CD4-positive, CD25-positive, alpha-beta regulatory T cell (primary cell): Measurements from ENCODE around the gene BLVRB. TPM values are rescaled to one million over a fixed set of nuclear protein-coding genes. Genes with fewer than 3 reads are reported as not detected.
"Not testable (repeated sequence)": the region's sequence is repeated elsewhere in the genome, so short reads cannot be mapped to it uniquely, and the experiment has no call there.

Experiments
- ATAC-seq, 2 donors: fragments of 150-1000 bp; cut with Tn5 transposase; one replicate each; pipeline ENCODE4 v1.10.0; 2021; ENCODE audit warnings: low read depth in 2 of 2, moderate number of reproducible peaks in 2 of 2, moderate library complexity in 1 of 2
- DNase-seq, 3 donors: peaks; one replicate each; pipeline versions ENCODE4 v3.0.0 to v3.0.0-alpha.2; 2012 to 2022; ENCODE audit warnings: mixed read lengths in 1 of 3
- H3K27ac ChIP-seq: one replicate; pipeline ENCODE4 v1.7.0; 2013; ENCODE audit warnings: mild to moderate bottlenecking, low read length; ENCODE audit not compliant: insufficient read depth, poor library complexity, severe bottlenecking
- H3K27me3 ChIP-seq: one replicate; pipeline ENCODE4 v1.7.0; 2013; ENCODE audit warnings: low read length; ENCODE audit not compliant: control insufficient read depth, insufficient read depth
- H3K36me3 ChIP-seq: one replicate; pipeline ENCODE4 v1.7.0; 2013; ENCODE audit warnings: mild to moderate bottlenecking, low read length, moderate library complexity; ENCODE audit not compliant: control insufficient read depth, insufficient read depth
- H3K4me1 ChIP-seq: 2 replicates; pipeline ENCODE4 v1.7.0; 2013; ENCODE audit warnings: mild to moderate bottlenecking, low read length; ENCODE audit not compliant: insufficient read depth, control insufficient read depth, poor library complexity, severe bottlenecking
- H3K4me3 ChIP-seq: one replicate; pipeline ENCODE4 v1.7.0; 2013; ENCODE audit warnings: low read depth, mild to moderate bottlenecking, low read length, moderate library complexity
- H3K9me3 ChIP-seq, 2 experiments: 1 replicate in 1 of 2; 2 replicates in 1 of 2; pipeline ENCODE4 v1.7.0; 2013; ENCODE audit warnings: low read length in 2 of 2, mild to moderate bottlenecking in 1 of 2, moderate library complexity in 1 of 2; ENCODE audit not compliant: control insufficient read depth in 2 of 2
- H3K27ac Mint-ChIP-seq, 3 donors: one replicate each; pipeline ENCODE4 v1.8.0; 2020 to 2022; ENCODE audit warnings: mild to moderate bottlenecking in 3 of 3, mixed read lengths in 3 of 3, moderate library complexity in 2 of 3
- H3K27me3 Mint-ChIP-seq: one replicate; pipeline ENCODE4 v1.8.0; 2022; ENCODE audit warnings: mild to moderate bottlenecking, mixed read lengths
- H3K36me3 Mint-ChIP-seq: one replicate; pipeline ENCODE4 v1.8.0; 2020; ENCODE audit warnings: mixed read lengths
- H3K4me1 Mint-ChIP-seq, 4 donors: one replicate each; pipeline ENCODE4 v1.8.0; 2020 to 2022; ENCODE audit warnings: mixed read lengths in 4 of 4, mild to moderate bottlenecking in 1 of 4
- H3K4me3 Mint-ChIP-seq, 4 donors: one replicate each; pipeline ENCODE4 v1.8.0; 2020 to 2022; ENCODE audit warnings: mild to moderate bottlenecking in 4 of 4, mixed read lengths in 4 of 4, moderate library complexity in 3 of 4
- H3K9me3 Mint-ChIP-seq, 7 donors: one replicate each; pipeline ENCODE4 v1.8.0; 2020 to 2022; ENCODE audit warnings: mixed read lengths in 7 of 7, mild to moderate bottlenecking in 3 of 7, moderate library complexity in 2 of 7
- polyA plus RNA-seq, 4 donors: library from polyadenylated mRNA; unstranded; fragments of 300-500 nt; fragmentation: Illumina TruSeq; gene quantifications; one replicate each; pipeline ENCODE4 v1.2.3, GENCODE V29; 2021
- total RNA-seq: library from RNA; stranded (reverse); gene quantifications from one replicate; pipeline ENCODE4 v1.2.3, GENCODE V29; 2022

BLVRB gene
- total and polyA plus RNA-seq, 5 donors from 2014 or later = 6.2 to 48.6 (median 22.4) TPM

GRCh38 chr19:40457953-40458596 lies 7.5 kb downstream of the BLVRB start:
- no peaks in the 10 kb centered on the region for H3K4me1 ChIP-seq
- peaks cover 0 to 4% (median under 1%) of the 10 kb centered on the region in 4 donors for H3K4me1 Mint-ChIP-seq
- no peak overlapping the region for H3K4me3 ChIP-seq
- ATAC-seq (no peak), DNase-seq (no peak)
- H3K4me3 Mint-ChIP-seq = no peak overlapping the region
- no peaks in the 10 kb centered on the region for H3K36me3 Mint-ChIP-seq
- H3K9me3 ChIP-seq = no peaks in the 10 kb centered on the region
- no peak overlapping the region for H3K27ac Mint-ChIP-seq
- no peaks in the 10 kb centered on the region for H3K27me3 ChIP-seq
- no peaks in the 10 kb centered on the region for H3K9me3 Mint-ChIP-seq
- no peak overlapping the region for H3K27ac ChIP-seq
- H3K36me3 ChIP-seq = no peaks in the 10 kb centered on the region
- H3K27me3 Mint-ChIP-seq = no peaks in the 10 kb centered on the region

GRCh38 chr19:40457048-40457447 lies 8.5 kb downstream of the BLVRB start:
- Histone ChIP-seq H3K4me3 (no peak overlapping the region), H3K27me3 (no peaks in the 10 kb centered on the region), H3K9me3 (no peaks in the 10 kb centered on the region), H3K36me3 (no peaks in the 10 kb centered on the region), H3K4me1 (no peaks in the 10 kb centered on the region), H3K27ac (no peak overlapping the region)
- H3K27ac Mint-ChIP-seq = no peak overlapping the region
- no peaks in the 10 kb centered on the region for H3K36me3 Mint-ChIP-seq
- ATAC-seq = no peak
- H3K4me1 Mint-ChIP-seq = peaks cover 0 to 4% (median 0%) of the 10 kb centered on the region in 4 donors
- no peak overlapping the region for H3K4me3 Mint-ChIP-seq
- no peaks in the 10 kb centered on the region for H3K9me3 Mint-ChIP-seq
- H3K27me3 Mint-ChIP-seq = no peaks in the 10 kb centered on the region
- no peak for DNase-seq

- H3K9me3 Mint-ChIP-seq, H3K4me3 ChIP-seq, H3K27me3 Mint-ChIP-seq, ATAC-seq, H3K9me3 ChIP-seq, H3K4me1 Mint-ChIP-seq, H3K27me3 ChIP-seq, H3K4me3 Mint-ChIP-seq, H3K36me3 ChIP-seq, DNase-seq, H3K36me3 Mint-ChIP-seq, H3K27ac ChIP-seq, H3K27ac Mint-ChIP-seq, H3K4me1 ChIP-seq: not testable (repeated sequence)
Measured at GRCh38 chr19:40453943-40454342, 11.6 kb downstream of the BLVRB start.

- H3K4me1 Mint-ChIP-seq = no peaks in the 10 kb centered on the region
- no peak for DNase-seq
- H3K36me3 Mint-ChIP-seq = peaks cover 3% of the 10 kb centered on the region
- Histone ChIP-seq H3K36me3 (no peaks in the 10 kb centered on the region), H3K27me3 (no peaks in the 10 kb centered on the region), H3K9me3 (no peaks in the 10 kb centered on the region), H3K27ac (no peak overlapping the region), H3K4me1 (no peaks in the 10 kb centered on the region), H3K4me3 (no peak overlapping the region)
- ATAC-seq = no peak
- H3K27me3 Mint-ChIP-seq = no peaks in the 10 kb centered on the region
- H3K4me3 Mint-ChIP-seq = peak overlapping the region in 1 of 4 donors; percentile 12
- H3K9me3 Mint-ChIP-seq = no peaks in the 10 kb centered on the region
- H3K27ac Mint-ChIP-seq = no peak overlapping the region
Measured at GRCh38 chr19:40453151-40453735, 12.3 kb downstream of the BLVRB start.

GRCh38 chr19:40452016-40452415 lies 13.5 kb downstream of the BLVRB start:
- Histone ChIP-seq H3K9me3 (no peaks in the 10 kb centered on the region), H3K27ac (no peak overlapping the region), H3K4me3 (no peak overlapping the region), H3K27me3 (no peaks in the 10 kb centered on the region), H3K36me3 (no peaks in the 10 kb centered on the region), H3K4me1 (no peaks in the 10 kb centered on the region)
- no peak for DNase-seq
- H3K27me3 Mint-ChIP-seq = no peaks in the 10 kb centered on the region
- peak overlapping the region in 1 of 4 donors; percentile 75 for H3K4me3 Mint-ChIP-seq
- H3K9me3 Mint-ChIP-seq = no peaks in the 10 kb centered on the region
- H3K4me1 Mint-ChIP-seq = no peaks in the 10 kb centered on the region
- H3K27ac Mint-ChIP-seq = no peak overlapping the region
- H3K36me3 Mint-ChIP-seq = peaks cover 3% of the 10 kb centered on the region
- ATAC-seq = no peak

GRCh38 chr19:40450664-40451063 lies 14.9 kb downstream of the BLVRB start:
- H3K4me1 Mint-ChIP-seq = no peaks in the 10 kb centered on the region
- DNase-seq (no peak), ATAC-seq (no peak)
- no peak overlapping the region for H3K4me3 ChIP-seq
- peak overlapping the region in 1 of 4 donors; percentile 56 for H3K4me3 Mint-ChIP-seq
- no peaks in the 10 kb centered on the region for H3K9me3 ChIP-seq
- no peaks in the 10 kb centered on the region for H3K4me1 ChIP-seq
- no peaks in the 10 kb centered on the region for H3K9me3 Mint-ChIP-seq
- H3K27me3 ChIP-seq = no peaks in the 10 kb centered on the region
- H3K27ac ChIP-seq = no peak overlapping the region
- H3K36me3 Mint-ChIP-seq = peaks cover 3% of the 10 kb centered on the region
- H3K27ac Mint-ChIP-seq = no peak overlapping the region
- no peaks in the 10 kb centered on the region for H3K27me3 Mint-ChIP-seq
- no peaks in the 10 kb centered on the region for H3K36me3 ChIP-seq

- no peaks in the 10 kb centered on the region for H3K27me3 Mint-ChIP-seq
- H3K4me3 ChIP-seq = no peak overlapping the region
- no peaks in the 10 kb centered on the region for H3K36me3 ChIP-seq
- no peaks in the 10 kb centered on the region for H3K27me3 ChIP-seq
- no peaks in the 10 kb centered on the region for H3K4me1 ChIP-seq
- H3K27ac Mint-ChIP-seq = no peak overlapping the region
- no peaks in the 10 kb centered on the region for H3K9me3 Mint-ChIP-seq
- no peaks in the 10 kb centered on the region for H3K9me3 ChIP-seq
- DNase-seq (no peak), ATAC-seq (no peak)
- no peak overlapping the region for H3K27ac ChIP-seq
- H3K4me1 Mint-ChIP-seq = peaks cover 0 to 7% (median 4%) of the 10 kb centered on the region in 4 donors
- peaks cover 3% of the 10 kb centered on the region for H3K36me3 Mint-ChIP-seq
- peak overlapping the region in 1 of 4 donors; percentile 74 for H3K4me3 Mint-ChIP-seq
Measured at GRCh38 chr19:40449506-40449905, 16.0 kb downstream of the BLVRB start.

- Histone ChIP-seq H3K27ac (no peak overlapping the region), H3K36me3 (peaks cover 6% of the 10 kb centered on the region), H3K9me3 (no peaks in the 10 kb centered on the region), H3K27me3 (no peaks in the 10 kb centered on the region), H3K4me1 (peaks cover 5% of the 10 kb centered on the region), H3K4me3 (no peak overlapping the region)
- DNase-seq (no peak), ATAC-seq (no peak)
- Mint-ChIP-seq H3K27me3 (peaks cover 6% of the 10 kb centered on the region), H3K9me3 (no peaks in the 10 kb centered on the region), H3K36me3 (peaks cover 3% of the 10 kb centered on the region), H3K4me1 (peaks cover 9 to 18% (median 15%) of the 10 kb centered on the region in 4 donors), H3K27ac (no peak overlapping the region), H3K4me3 (peak overlapping the region; percentile 36 to 99 (median 68))
Measured at GRCh38 chr19:40446263-40446784, 19.2 kb downstream of the BLVRB start.
